ENCODE data around the gene FOXA3.

GRCh38 chr19:45821103-45821521, 43.0 kb upstream of the FOXA3 start:
- no peak for TF ChIP-seq CTCF (IDR thresholded peaks at IDR 0.05)
- no peak for TF ChIP-seq POLR2A (IDR thresholded peaks at IDR 0.05)
